Endometrium (tissue), 2 donors: Measurements from ENCODE around the gene MST1.

Experiments
- FAIRE-seq: peaks from 2 replicates; lab custom pipeline; 2012; peaks lifted over from hg19 to GRCh38; lab: Jason Lieb, UNC
- donor health status: control.
- donor health status: control.

The MST1 gene

GRCh38 chr3:49655731-49656285 is 33.5 kb downstream of the MST1 start:
- FAIRE-seq = no peak

GRCh38 chr3:49654955-49655556 is 34.2 kb downstream of the MST1 start:
- no peak for FAIRE-seq

GRCh38 chr3:49654176-49654825 is 35.0 kb downstream of the MST1 start:
- no peak for FAIRE-seq

GRCh38 chr3:49653621-49654020 is 35.7 kb downstream of the MST1 start:
- FAIRE-seq = no peak

- no peak for FAIRE-seq
Observed at GRCh38 chr3:49652903-49653415, 36.3 kb downstream of the MST1 start.

GRCh38 chr3:49652218-49652902 is 36.9 kb downstream of the MST1 start:
- no peak for FAIRE-seq

- FAIRE-seq = no peak
Observed at GRCh38 chr3:49650637-49651036, 38.6 kb downstream of the MST1 start.

- FAIRE-seq = no peak
Observed at GRCh38 chr3:49650177-49650576, 39.1 kb downstream of the MST1 start.

- FAIRE-seq = no peak
Observed at GRCh38 chr3:49649576-49649975, 39.7 kb downstream of the MST1 start.

GRCh38 chr3:49648354-49649019 is 40.8 kb downstream of the MST1 start:
- FAIRE-seq = no peak

GRCh38 chr3:49647741-49648140 is 41.5 kb downstream of the MST1 start:
- FAIRE-seq = no peak

- FAIRE-seq = no peak
Observed at GRCh38 chr3:49646236-49646635, 43.0 kb downstream of the MST1 start.

- no peak for FAIRE-seq
Observed at GRCh38 chr3:49644684-49645083, 44.6 kb downstream of the MST1 start.

- no peak for FAIRE-seq
Observed at GRCh38 chr3:49642708-49643145, 46.5 kb downstream of the MST1 start.

GRCh38 chr3:49641921-49642707 is 47.2 kb downstream of the MST1 start:
- FAIRE-seq = no peak

GRCh38 chr3:49641292-49641691 is 48.0 kb downstream of the MST1 start:
- FAIRE-seq = no peak

GRCh38 chr3:49639551-49639950 is 49.7 kb downstream of the MST1 start:
- no peak for FAIRE-seq

- FAIRE-seq = no peak
Observed at GRCh38 chr3:49638445-49638844, 50.8 kb downstream of the MST1 start.

GRCh38 chr3:49636883-49637609 is 52.2 kb downstream of the MST1 start:
- no peak for FAIRE-seq

GRCh38 chr3:49634736-49635135 is 54.5 kb downstream of the MST1 start:
- FAIRE-seq = no peak
